HG02678 (cell line): ENCODE data around the gene ALK.

Source experiments
- ATAC-seq: cut with Tn5 transposase; IDR thresholded peaks from one replicate; pipeline ENCODE4 v1.9.1; 2021; ENCODE audit warnings: mild to moderate bottlenecking, moderate library complexity; ENCODE audit not compliant: unreplicated experiment

The ALK gene

DNA sequence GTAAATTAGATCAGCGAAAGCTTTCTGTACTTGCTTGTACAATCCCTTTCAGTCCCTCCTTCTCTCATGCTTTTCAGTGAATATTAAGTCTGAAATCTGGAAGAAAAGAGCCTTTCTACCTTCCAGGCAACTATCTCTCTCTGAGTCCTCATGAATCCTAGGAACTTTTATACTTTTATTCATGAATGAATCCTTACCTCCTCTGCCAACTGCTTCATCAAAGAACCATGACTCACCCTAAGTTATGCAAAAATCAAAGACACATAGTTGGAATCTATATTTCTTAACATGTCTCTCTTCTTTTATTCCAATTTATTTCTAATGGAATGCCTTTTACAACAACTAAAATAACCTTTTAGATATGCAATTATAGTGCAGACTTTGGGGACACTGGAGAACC lies 412.0 kb downstream of the ALK start:
- no peak for ATAC-seq

GRCh38 chr2:29504746-29505145 lies 416.6 kb downstream of the ALK start:
- ATAC-seq = no peak

DNA sequence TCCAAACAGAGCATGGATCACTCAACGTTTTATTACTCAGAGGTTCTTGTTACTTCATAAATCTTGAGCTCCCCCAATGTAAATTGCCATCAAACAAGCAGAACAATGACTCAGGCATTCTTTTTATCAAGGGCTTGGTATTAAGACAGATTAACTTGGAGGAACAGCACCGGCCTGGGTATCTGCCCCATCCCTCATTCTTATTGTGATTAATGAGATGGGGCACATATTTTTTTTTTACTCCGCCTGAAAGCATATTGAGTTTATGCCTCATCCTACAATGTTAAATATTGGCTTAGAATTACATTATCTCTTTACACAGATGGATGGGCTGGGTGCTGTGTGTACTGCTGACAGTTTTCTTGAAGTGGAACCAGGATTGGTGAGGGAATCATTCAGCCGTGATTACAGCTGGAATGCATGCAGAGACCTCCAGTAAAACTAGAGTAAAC lies 418.9 kb downstream of the ALK start:
- ATAC-seq = no peak

DNA sequence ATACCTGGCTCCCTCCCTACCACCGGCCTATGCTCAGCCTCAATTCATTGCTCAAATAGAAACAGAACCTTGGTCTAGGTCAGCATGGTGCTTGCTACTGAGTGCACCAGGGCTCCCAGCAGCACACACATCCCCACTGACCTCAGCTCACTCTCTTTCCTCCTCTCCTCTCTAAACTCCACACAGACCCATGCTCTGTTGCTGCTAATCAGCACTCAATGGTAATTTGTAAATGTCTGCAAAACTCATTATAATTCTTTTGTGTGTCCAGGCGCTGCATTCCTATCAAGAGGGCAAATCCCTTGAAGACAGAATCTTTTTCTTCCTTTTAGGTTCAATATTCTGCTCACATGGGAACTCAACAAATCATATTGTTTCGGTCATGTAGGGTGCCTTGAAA lies 424.0 kb downstream of the ALK start:
- no peak for ATAC-seq

DNA sequence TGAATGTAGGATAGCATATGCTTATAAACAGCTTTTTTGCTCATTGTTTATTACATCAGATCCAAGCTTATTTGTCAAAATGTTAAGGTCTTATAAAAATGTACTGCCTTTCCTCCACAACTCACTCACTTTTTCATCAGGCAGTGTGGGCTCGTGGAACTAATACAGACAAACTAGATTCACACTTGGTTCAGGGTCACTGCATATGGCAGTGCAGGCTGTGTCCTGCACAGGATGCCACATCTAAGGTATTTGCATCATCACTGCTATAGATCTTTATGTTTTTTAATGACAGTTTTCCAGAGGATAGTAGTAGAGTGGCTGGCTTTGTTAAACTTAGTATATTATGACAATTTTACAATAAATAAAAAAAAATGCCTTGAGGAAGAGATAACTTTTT lies 425.2 kb downstream of the ALK start:
- ATAC-seq = no peak

DNA sequence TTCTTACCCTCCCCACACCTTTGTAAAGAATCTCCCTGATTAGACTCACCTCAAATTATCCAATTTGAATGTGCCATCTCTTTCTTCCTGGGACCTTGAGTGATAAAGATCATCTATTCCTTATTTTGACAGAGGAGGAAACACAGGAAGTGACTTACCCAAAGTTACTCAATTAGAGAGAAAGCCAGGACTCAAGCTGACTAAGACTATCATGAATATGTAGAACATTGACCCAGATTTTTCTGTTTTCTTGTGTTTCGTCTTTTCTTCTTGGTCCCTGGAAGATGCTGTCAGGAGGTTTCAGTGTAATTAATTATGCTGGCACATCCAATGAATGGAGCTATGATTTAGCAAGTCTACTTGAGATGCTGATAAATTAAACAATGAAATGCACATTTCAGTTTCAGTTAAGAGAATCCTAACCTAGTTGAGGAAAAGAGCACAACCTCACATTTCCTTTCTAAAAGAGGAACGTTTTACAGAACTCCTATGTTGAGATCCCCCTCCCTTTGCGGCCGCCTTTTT lies 425.8 kb downstream of the ALK start:
- no peak for ATAC-seq

DNA sequence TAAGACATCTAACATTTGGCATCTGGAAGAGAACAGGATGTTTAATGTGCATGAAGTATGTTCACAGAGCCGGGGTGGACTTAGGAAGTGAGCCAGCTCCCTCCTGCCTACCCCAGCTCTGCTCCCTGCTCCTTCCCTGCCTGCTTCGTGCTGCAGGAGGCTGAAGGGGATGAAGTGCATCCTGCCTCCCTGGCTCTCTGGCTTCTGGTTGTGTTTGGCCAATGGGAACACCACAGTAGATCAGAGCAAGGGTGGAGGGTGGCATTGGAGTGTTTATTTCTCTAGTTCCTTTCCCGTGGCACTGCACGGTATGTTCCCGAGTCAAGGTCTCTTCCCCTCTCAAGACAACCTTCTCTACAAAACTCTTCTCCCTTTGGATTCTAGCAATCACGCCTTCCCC lies 426.3 kb downstream of the ALK start:
- no peak for ATAC-seq

- no peak for ATAC-seq
These were observed 428.7 kb downstream of the ALK start for GRCh38 chr2:29492701-29493100.

GRCh38 chr2:29490045-29490444 lies 431.3 kb downstream of the ALK start:
- ATAC-seq = no peak

- no peak for ATAC-seq
These were observed 431.8 kb downstream of the ALK start for GRCh38 chr2:29489568-29489967.

DNA sequence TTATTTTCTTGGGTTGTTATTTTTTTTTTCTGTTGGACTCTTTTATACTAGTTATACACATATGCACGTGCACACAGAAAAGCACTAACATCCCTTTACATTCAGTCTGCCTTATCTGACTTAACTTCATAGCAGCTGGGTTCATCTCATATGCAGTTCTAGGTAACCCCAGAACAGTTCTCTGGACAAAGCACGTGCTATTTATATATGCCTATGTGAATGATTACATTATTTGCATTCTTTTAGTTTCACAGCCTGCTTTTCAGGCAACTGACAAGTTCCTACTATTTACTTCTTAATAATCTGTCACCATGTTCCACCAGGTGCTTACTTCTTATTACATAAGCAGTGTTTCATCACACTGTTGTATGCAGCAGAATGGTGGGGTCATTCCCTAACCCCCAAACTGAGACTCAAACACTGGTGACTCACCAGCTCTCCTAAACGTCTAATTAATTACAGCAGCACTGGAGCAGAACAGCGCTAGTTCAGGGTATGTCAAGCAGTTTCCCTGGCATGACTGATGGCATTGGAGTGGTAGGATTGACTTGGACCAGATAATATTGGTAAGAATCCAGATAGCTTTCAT lies 433.3 kb downstream of the ALK start:
- no peak for ATAC-seq

GRCh38 chr2:29485631-29486030 lies 435.8 kb downstream of the ALK start:
- ATAC-seq = no peak

GRCh38 chr2:29485117-29485516 lies 436.3 kb downstream of the ALK start:
- no peak for ATAC-seq

DNA sequence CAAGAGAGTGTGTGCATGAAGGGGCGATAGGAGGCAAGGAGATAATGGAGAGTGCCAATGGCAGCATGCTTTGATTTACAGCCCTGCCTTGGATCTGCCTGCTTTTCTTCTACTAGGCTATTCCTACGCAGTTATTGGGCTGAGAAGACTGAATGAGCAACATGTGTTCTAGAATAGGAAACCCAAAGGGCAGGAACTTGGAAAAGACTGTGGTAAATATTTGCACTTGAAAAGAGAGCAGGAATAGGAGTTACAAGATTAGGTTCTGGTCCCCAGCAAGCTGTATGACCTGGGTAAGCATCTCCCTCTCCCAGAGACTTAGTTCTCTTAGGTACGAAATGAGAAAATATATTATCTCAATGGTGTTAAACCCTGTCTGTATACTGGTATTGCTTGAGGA lies 438.5 kb downstream of the ALK start:
- no peak for ATAC-seq

DNA sequence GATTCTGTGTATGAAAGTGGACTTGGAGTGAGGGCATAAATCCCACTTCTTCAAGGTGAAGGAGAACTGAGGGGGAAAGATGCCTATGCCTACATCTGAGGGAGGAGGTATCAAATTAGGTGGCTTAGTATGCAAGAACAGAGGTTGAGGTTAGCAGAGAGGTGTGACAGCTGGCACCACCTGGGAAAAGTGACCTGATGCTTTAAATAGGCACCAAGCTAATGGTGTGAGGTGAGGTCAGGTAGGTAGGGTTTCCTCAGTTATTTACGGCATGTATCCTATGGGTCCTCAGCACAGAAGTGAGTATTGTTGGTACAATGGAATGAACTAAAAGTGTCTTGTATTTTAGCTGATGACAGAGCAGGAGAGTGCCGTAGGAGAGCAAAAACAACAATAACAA lies 439.0 kb downstream of the ALK start:
- no peak for ATAC-seq

- ATAC-seq = no peak
These were observed 440.1 kb downstream of the ALK start for GRCh38 chr2:29481313-29481712.

GRCh38 chr2:29480426-29480825 lies 441.0 kb downstream of the ALK start:
- no peak for ATAC-seq

DNA sequence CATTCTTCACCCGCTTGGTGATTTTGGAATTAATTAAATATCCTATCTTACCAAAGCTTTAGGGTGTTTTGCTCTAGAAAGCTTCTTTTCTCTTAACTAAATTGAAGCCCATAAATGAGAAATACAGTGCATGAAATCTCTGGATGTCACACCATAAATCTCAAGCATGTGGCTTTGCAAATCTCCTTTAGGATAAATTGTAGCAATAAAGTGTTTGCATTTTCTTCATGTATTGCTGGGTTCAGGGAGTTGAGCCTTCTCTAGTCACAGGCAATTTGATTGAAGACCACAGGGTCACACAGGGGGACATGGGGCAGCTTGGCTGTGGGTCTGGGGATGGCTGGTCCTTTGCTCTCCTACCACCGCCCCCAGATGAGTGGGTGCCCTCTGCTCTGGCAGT lies 442.0 kb downstream of the ALK start:
- ATAC-seq = no peak

GRCh38 chr2:29478641-29479040 lies 442.7 kb downstream of the ALK start:
- no peak for ATAC-seq

DNA sequence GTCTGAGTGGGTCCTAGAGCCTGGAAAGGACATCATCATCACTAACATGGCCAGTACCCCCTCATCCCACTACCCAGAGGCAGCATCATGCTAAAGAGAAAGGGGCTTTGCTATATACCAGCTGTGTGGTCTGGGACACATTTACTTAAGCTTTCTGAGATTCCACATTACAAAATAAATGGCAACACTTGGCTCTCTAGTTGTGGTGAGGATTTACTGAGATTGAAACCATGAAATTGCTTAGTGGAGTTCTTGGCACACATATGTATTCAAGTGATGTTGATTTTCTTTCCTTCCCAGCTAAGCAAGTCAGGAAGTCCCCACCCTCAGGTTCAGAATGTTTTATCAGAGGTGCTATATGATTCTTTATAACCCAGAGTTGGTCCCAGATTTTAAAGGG lies 444.2 kb downstream of the ALK start:
- no peak for ATAC-seq

DNA sequence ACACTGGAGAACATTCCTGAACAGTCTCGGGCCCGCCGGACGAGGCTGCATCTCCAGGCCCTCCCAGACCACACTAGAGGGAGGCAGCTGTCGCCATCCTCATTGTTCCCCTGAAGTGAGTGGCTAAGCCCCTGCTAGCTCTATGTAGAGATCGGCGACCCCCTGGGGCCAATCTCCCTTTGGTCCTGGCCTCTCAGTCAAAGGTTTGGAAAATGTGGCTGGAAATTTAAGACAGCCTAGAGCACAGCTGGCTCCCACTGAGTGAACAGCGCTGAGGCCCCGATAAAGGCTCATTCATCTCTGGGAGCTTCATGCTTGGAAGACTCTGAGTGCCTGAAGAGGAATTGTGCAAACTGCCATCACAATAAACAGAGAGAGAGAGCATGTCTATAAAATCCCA lies 445.9 kb downstream of the ALK start:
- ATAC-seq = no peak

DNA sequence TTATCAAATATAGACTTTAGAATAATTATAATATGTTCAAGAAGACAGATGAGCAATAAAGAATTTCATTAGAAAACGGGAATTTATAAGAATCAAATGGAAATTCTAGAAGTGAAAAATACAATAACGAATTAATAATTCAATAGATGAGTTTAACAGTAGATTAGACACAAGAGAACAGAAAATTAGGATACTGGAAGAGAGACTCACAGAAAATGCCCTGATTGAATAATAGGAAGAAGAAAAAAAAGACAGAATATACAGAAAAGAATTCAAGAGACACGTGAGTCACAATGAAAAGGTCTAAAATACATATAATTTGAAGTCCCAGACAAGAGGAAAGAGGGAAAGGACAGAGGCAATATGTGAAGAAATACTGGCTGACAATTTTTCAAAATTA lies 451.4 kb downstream of the ALK start:
- ATAC-seq = no peak

DNA sequence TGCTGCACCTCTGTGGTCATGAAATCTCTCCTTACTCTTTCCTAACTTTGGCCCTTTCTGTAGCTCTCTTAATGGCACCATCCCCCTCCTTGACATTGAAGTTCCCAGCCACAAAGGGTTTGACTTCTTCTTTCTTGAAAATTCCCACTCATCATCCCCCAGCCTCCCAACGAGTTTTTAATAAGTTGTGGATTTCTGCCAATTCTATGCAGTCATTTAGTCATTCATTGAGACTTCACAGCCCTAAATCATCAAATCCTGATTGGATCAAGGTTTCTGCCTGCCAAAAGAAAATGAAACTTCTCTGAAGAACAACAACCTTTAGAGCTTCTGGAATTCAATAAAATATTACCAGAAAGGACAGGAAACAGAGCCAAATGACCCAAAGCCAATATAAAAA lies 451.9 kb downstream of the ALK start:
- ATAC-seq = no peak
